ENCODE data around the gene IGFBP7.

IGFBP7 gene

DNA sequence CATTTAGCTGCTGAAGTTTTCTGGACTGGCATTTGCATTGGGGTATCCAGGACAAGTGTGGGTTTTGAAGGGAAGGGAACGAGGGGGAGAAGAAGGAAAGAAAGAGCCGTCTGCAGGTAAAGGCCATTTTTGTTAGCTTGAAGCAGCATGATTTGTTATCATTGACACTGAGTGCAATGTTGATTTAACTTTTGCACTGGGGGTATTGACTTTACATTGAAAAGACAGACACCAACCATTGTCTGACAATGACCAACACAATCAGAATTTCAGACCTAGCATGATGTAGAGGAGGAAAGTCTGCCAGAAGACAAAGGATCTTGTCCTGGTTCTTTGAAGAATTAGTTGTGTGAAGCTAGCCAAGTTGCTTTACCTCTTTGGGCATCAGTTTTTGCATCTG is 39.6 kb upstream of the IGFBP7 start:
- Histone ChIP-seq H3K27me3 (no peaks in the 10 kb centered on the region), H3K4me3 (ENCODE audit: low read depth in 1 of 2, low read length in 1 of 2) (no peak overlapping the region), H3K9me3 (no peaks in the 10 kb centered on the region), H3K4me1 (ENCODE audit: control insufficient read depth in 1 of 2, insufficient read depth in 1 of 2, low read depth in 1 of 2, low read length in 1 of 2) (peaks cover 3 to 7% of the 10 kb centered on the region in 2 experiments), H3K27ac (no peak overlapping the region), H3K36me3 (no peaks in the 10 kb centered on the region)
- no peak for TF ChIP-seq CTCF (IDR thresholded peaks at IDR 0.05)

GRCh38 chr4:57148831-57149505 is 38.8 kb upstream of the IGFBP7 start:
- Histone ChIP-seq H3K27me3 (no peaks in the 10 kb centered on the region), H3K9me3 (no peaks in the 10 kb centered on the region), H3K4me3 (ENCODE audit: low read depth in 1 of 2, low read length in 1 of 2) (no peak overlapping the region), H3K36me3 (no peaks in the 10 kb centered on the region), H3K27ac (no peak overlapping the region), H3K4me1 (ENCODE audit: control insufficient read depth in 1 of 2, insufficient read depth in 1 of 2, low read depth in 1 of 2, low read length in 1 of 2) (no peaks in the 10 kb centered on the region)
- TF ChIP-seq CTCF (IDR thresholded peaks at IDR 0.05) = no peak

- no peak overlapping the region for H3K4me3 ChIP-seq (ENCODE audit: low read depth in 1 of 2, low read length in 1 of 2)
- H3K4me1 ChIP-seq (ENCODE audit: control insufficient read depth in 1 of 2, insufficient read depth in 1 of 2, low read depth in 1 of 2, low read length in 1 of 2) = no peaks in the 10 kb centered on the region
- no peak for TF ChIP-seq CTCF (IDR thresholded peaks at IDR 0.05)
- no peaks in the 10 kb centered on the region for H3K9me3 ChIP-seq
- H3K36me3 ChIP-seq = no peaks in the 10 kb centered on the region
- H3K27me3 ChIP-seq = no peaks in the 10 kb centered on the region
- H3K27ac ChIP-seq = no peak overlapping the region
Observed at GRCh38 chr4:57148177-57148576, 38.0 kb upstream of the IGFBP7 start.

DNA sequence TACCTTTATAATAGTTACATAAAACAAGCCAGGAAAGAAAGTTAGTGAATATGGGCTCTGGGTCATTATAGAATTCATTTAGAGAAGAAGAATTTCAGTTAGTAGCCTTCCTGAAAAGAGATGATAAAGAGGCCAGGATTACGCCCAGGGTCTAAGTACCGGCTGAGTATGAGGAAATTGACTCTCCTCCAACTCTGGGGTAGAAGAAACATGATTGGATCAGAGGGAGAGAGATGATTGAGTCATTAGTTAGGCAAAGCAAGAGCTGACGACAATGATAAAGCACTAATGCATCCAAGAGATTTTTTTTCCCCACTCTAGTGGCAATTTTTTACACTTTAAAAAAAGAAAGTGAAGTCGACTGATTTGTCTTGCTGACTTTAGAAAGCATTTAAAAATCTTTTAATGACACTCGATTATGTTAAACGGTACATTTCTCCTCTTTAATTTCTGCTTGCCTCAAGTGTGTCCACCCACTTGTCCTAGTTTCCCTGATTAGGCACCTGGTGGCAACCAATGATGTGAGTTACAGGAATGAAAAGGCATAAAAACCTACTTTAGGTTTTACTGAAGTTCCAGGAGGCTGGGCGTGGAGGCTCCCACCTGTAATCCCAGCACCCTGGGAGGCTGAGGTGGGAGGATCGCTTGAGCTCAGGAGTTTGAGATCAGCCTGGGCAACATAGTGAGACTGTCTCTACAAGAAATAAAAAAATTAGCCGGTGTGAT is 37.3 kb upstream of the IGFBP7 start:
- Histone ChIP-seq H3K4me1 (ENCODE audit: control insufficient read depth in 1 of 2, insufficient read depth in 1 of 2, low read depth in 1 of 2, low read length in 1 of 2) (no peaks in the 10 kb centered on the region), H3K9me3 (no peaks in the 10 kb centered on the region), H3K4me3 (ENCODE audit: low read depth in 1 of 2, low read length in 1 of 2) (no peak overlapping the region), H3K27ac (no peak overlapping the region), H3K27me3 (no peaks in the 10 kb centered on the region), H3K36me3 (no peaks in the 10 kb centered on the region)
- TF ChIP-seq CTCF (IDR thresholded peaks at IDR 0.05) = no peak

- no peak overlapping the region for H3K4me3 ChIP-seq (ENCODE audit: low read depth in 1 of 2, low read length in 1 of 2)
Observed at GRCh38 chr4:57146444-57146843, 36.3 kb upstream of the IGFBP7 start.

More at GRCh38 chr4:57146444-57146843, 36.3 kb upstream of the IGFBP7 start:
- no peak for TF ChIP-seq CTCF (IDR thresholded peaks at IDR 0.05)
- H3K4me1 ChIP-seq (ENCODE audit: control insufficient read depth in 1 of 2, insufficient read depth in 1 of 2, low read depth in 1 of 2, low read length in 1 of 2) = no peaks in the 10 kb centered on the region
- no peaks in the 10 kb centered on the region for H3K36me3 ChIP-seq
- H3K9me3 ChIP-seq = no peaks in the 10 kb centered on the region
- H3K27me3 ChIP-seq = no peaks in the 10 kb centered on the region
- H3K27ac ChIP-seq = no peak overlapping the region
